Ishikawa (cell line): ENCODE results near the gene FAM120B.

ENCODE experiments used
- CEBPB ChIP-seq: IDR thresholded peaks from 2 replicates; pipeline ENCODE4 v1.6.1; 2012
- CREB1 ChIP-seq: IDR thresholded peaks from 2 replicates; pipeline ENCODE4 v1.6.1; 2012; ENCODE audit warnings: low read depth
- EGR1 ChIP-seq: IDR thresholded peaks from 2 replicates; pipeline ENCODE4 v1.6.1; 2012
- EP300 ChIP-seq: IDR thresholded peaks from 2 replicates; pipeline ENCODE4 v1.6.1; 2012; ENCODE audit warnings: borderline replicate concordance
- MAX ChIP-seq: IDR thresholded peaks from 2 replicates; pipeline ENCODE4 v1.6.1; 2012
- NFIC ChIP-seq: IDR thresholded peaks from 2 replicates; pipeline ENCODE4 v1.6.1; 2012
- RAD21 ChIP-seq: IDR thresholded peaks from 2 replicates; pipeline ENCODE4 v1.6.1; 2012; ENCODE audit warnings: low read depth
- REST ChIP-seq: IDR thresholded peaks from 2 replicates; pipeline ENCODE4 v1.6.1; 2012; ENCODE audit warnings: low read depth, mild to moderate bottlenecking
- TAF1 ChIP-seq: IDR thresholded peaks from 2 replicates; pipeline ENCODE4 v1.6.1; 2012; ENCODE audit warnings: low read depth, mild to moderate bottlenecking
- USF1 ChIP-seq: IDR thresholded peaks from 2 replicates; pipeline ENCODE4 v1.6.1; 2012
- YY1 ChIP-seq: IDR thresholded peaks from 2 replicates; pipeline ENCODE4 v1.6.1; 2012; ENCODE audit warnings: low read depth

- TF ChIP-seq YY1, result no peak
- no peak for TF ChIP-seq MAX
- TF ChIP-seq CEBPB, result no peak
- TF ChIP-seq TAF1, result no peak
- no peak for TF ChIP-seq EP300
- TF ChIP-seq EGR1, result no peak
- TF ChIP-seq RAD21, result no peak
- TF ChIP-seq NFIC, result no peak
- TF ChIP-seq REST, result no peak
- no peak for TF ChIP-seq USF1
- no peak for TF ChIP-seq CREB1
Measured at GRCh38 chr6:170374571-170375444, 68.2 kb downstream of the FAM120B start.
